Measurements from ENCODE around the gene CNDP2.

GRCh38 chr18:74534981-74535649 is 39.0 kb downstream of the CNDP2 start:
- no peak for TF ChIP-seq CTCF (IDR thresholded peaks at IDR 0.05)
- no peak for TF ChIP-seq POLR2AphosphoS5 (IDR thresholded peaks at IDR 0.05)
